SKM-1 treated with dmso at 0.1 percent for 144 hours (cell line): ENCODE measurements around the gene IVD.

ENCODE experiments used
- DNase-seq: peaks from one replicate; lab custom pipeline; 2025; ENCODE audit not compliant: unreplicated experiment; lab: John Stamatoyannopoulos, UW

The IVD gene

DNA sequence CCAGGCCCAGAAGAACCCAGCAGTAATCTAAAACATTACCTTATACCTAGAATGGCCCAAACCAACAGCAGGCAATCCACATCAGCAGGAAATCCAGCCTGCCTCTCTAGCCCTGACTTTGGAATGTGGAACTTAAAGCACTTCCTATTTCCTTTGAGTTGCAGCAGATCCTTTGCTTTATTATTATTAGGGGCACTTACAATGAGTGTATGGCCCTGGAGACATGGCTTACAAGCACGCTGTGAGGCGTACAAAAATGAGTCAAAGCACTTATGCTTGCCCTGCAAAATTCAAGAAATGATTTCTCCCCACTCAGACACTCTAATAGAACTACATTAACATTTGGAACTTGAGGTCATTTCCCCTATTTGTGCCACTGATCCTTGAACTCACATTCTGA is 32.6 kb upstream of the IVD start:
- DNase-seq, result no peak

DNA sequence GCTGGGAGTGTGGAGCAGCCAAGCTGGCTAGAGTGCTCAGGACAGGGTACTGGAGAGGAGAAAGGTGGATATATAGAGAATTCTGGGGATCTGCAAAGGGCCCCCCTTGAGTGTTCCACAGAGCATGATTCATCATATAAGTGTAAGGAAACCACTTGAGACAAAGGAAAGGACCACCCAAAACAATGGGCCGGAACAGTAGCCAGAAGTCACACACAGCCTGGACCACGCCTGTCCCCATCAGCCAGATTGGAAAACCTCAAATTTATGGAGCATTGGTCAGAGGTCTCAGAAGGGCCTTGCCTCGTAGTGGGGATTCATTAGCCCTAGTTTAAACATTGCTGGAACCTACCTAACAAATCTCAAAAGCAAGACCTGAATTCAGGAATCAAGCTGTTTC is 28.0 kb upstream of the IVD start:
- no peak for DNase-seq

DNA sequence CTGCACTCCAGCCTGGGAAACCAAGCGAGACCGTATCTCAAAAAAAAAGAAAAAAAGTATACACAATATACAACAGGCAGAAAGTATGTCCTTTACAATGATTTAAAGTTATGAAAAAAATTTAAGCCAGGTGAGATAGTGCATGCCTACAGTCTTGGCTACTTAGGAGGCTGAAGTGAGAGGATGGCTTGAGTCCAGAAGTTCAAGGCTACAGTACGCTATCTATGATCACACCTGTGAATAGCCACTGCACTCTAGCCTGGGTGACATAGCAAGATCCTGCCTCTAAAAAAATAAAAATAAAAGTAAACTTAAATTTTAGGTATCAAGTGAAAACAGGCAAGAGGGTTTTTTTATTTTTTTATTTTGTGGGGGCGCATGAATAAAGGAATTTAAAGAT is 26.2 kb upstream of the IVD start:
- DNase-seq, result no peak

DNA sequence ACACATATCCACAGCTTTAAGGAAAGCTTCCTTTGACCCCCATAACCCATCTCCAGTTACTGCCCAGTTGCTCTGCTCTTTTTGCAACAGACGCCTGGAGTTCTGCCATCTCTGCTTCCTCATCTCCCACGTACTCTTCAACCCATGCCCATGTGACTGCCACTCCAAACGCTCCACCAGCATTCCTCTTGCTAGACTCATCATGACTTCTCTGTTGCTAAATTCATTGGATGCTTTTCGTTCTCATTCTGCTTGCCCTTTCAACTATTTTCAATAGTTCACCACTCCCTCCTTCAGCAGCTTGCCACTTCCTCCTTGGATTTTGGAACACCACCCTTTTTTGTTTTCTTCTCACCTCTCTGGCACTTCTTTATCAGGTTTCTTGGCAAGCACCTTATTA is 25.7 kb upstream of the IVD start:
- no peak for DNase-seq

DNA sequence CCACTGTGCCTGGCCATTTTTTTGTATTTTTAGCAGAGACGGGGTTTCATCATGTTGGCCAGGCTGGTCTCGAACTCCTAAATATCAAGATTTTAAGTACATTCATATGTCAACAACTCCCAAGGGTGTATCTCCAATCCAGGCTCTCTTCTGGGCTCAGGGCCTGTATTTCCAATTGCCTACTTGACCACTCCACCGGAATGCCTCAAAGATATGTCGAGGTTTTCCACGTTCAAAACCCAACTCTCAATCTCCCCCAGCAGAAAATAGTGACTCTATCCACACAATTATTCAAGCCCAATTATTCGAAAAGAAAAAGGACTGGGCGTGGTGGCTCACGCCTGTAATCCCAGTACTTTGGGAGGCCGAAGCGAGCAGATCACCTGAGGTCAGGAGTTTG is 25.0 kb upstream of the IVD start:
- no peak for DNase-seq

DNA sequence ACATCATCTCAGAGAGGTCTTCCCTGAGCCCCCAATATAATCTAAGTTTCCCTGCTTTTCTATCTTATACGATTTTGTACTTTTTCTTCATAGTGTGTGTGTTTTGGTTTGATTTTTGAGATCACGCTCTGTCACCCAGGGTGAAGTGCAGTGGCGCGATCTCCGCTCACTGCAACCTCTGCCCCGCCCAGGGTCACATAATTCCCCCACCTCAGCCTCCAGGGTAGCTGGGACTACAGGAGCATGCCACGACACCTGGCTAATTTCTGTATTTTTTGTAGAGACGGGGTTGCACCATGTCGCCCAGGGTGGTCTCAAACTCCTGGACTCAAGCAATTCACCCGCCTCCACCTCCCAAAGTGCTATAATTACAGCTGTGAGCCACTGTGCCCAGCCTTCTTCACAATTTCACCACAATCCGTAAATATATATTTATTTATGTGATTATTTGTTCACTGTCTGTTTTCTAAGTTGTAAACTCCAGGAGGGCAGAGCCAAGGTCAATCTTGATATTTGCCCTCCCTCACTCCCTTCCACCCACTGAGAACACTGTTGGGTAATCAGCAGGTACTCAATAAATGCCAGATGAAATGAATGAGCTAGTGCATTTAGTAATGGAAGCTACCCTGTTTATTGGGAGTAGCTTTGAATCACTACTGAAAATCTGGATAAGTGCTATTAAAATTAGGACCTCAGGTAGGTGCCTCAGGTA is 23.6 kb upstream of the IVD start:
- no peak for DNase-seq

DNA sequence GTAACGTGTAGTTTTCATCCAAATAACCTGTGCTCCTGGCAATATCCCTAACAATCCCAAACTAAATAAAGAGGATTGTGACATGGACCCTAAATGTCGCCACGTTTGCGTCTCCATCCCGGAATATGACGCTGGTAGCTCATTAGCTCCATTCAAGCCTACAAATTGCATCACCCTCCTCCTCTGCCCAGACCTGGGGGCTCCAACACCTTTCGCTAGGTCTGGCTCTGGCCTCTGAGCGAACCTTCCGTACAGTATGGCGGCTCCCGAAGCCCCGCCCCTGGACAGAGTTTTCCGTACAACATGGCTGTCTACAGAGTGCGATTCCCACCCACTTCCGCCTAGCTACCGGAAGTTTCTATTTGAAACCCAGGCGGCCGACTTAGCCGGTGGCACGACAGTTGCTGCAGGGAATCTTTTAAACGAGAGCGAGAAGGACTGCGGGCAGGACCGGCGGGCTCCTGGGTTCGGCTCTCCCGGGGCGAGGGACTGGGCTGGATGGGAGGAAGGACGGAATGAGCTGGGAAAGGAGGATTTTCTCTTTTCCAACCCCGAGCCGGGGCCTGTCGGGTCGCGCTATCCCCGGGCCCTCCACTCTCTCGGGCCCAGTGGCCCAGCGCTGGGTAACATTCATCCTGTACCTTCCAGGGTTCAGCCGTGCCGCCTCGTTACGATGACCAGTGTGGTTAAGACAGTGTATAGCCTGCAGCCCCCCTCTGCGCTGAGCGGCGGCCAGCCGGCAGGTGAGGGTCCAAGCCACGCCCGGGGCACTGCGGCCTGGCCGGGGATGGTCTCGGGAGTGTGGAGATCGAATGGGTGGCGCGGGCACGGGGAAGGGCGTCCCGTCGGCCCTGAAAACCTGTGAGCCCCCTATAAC is 22.8 kb upstream of the IVD start, which contains the start of gene KNSTRN:
KNSTRN (plus strand) TSS at position 142 of the 877 bp plus-strand sequence; CDS start at position 257, 115 bp downstream.
- DNase-seq, result peak; percentile 93

DNA sequence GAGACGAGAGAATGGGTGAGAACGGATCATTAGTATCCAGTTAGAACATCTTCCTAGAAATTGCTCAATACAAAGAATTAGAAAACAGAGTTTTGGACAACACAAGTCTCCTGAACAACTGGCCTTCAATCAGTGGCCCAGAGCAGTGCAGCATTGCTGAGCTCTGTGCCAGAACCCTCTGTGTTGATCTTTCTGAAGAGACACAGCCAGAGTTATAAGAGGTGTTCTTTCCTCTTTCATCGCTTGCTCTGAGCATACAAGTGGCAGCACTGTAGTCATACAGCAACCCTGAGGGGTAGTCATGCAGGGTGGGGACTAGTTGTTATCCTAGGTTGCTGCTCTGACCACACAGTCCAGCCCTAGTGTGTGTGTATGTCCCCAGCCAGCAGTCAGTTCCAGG is 19.1 kb upstream of the IVD start:
- no peak for DNase-seq

DNA sequence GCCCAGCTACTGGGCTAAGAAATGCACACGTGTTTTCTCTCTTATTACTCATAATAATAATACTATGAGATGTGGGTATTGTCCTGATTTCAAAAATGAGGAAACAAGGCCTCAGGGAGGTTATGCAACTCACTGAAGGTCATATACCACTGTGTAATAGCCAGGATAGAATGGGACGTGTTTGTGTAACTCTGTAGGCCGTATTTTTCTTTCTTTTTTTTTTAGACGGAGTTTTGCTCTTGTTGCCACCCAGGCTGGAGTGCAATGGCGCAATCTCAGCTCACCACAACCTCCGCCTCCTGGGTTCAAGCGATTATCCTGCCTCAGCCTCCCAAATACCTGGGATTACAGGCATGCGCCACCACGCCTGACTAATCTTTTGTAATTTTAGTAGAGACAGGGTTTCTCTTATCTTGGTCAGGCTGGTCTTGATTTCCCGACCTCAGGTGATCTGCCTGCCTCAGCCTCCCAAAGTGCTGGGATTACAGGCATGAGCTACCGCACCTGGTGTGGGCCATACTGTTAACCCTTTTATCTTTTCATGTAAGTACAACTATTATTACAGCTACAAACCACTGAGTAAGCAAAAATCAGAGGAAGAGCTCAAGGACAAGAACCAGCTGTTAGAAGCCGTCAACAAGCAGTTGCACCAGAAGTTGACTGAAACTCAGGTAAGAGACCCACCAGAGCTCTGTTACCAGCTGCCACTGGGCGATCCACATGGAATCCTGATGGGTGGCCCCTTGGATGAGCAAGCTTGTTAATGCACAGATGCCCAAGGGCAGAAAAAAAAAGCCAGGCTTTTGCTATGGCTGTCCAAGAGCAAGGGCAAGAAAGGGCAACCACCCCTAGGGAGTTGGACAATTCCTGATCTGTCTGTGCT is 16.4 kb upstream of the IVD start:
- peak; percentile 93 for DNase-seq

DNA sequence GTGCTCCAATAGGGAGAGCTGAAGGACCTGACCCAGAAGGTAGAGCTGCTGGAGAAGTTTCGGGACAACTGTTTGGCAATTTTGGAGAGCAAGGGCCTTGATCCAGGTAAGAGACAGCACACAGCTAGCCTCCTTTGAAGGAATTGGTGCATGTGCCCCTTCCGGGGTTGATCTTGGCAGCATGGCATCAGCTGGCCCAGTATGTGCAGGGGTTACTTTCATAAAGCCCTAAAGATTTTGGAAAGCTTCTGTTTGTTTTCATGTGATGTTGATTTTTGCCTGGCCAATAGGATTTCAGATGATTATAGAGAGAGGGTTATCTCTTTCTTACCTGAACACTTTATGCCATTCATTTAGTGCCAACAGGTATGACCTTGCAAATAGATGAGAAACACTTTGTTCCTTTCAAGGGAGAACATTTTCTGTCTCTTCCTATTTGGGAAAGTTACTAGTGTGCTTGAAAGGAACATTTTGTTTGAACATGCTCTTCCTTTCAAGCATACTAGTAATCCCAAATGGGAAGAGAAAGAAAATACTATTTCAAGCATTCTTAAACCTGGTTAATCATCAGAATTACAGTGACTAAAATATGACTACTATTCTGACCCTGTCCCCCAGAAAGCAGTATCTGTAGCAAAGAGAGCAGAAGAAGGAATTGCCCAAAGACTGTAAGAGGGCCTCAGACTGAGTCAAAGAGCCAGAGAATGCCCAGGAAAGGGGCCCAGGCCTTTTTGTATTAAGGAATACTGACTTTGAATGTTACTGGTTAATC is 15.6 kb upstream of the IVD start:
- DNase-seq, result no peak

DNA sequence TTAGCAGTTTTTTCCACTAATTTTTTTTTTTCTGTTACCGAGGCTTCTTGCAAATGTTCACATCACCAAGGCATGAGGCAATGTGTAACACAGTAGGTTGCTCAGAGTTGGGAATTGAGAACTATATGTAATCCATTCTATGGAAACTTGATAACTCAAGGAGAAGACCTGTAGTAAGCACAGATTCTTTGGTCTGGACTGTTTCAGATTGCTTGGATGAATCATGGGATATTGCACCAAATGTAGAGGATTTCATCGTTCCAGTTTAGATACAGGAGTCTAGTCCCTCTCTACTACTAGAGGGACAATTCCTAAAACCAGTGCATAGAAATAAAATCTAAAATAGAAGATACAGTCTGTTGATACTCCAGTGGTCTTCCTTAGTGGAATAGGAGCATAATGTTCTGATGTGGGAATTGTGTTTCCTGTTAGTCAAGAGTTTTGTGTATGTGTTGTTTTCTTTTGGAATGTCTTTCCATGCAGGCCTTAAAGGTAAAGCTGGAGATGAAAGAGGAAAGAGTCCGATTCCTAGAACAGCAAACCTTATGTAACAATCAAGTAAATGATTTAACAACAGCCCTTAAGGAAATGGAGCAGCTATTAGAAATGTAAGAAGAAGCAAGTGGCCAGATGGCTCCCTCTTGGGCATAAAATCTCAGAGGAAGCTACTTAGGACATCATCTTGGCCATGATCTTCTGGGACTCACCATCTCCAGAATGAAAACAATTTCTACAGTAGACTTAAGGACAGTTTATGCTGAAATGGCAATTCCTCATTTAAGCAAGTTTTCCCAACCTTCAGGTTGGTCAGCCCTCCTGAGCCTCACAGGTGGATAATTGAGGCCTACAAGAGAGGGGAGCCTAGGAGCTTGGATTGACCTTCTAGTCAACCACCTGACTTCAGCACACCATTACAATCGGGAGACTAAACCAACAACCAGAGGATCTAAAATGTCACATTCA is 12.3 kb upstream of the IVD start:
- no peak for DNase-seq

DNA sequence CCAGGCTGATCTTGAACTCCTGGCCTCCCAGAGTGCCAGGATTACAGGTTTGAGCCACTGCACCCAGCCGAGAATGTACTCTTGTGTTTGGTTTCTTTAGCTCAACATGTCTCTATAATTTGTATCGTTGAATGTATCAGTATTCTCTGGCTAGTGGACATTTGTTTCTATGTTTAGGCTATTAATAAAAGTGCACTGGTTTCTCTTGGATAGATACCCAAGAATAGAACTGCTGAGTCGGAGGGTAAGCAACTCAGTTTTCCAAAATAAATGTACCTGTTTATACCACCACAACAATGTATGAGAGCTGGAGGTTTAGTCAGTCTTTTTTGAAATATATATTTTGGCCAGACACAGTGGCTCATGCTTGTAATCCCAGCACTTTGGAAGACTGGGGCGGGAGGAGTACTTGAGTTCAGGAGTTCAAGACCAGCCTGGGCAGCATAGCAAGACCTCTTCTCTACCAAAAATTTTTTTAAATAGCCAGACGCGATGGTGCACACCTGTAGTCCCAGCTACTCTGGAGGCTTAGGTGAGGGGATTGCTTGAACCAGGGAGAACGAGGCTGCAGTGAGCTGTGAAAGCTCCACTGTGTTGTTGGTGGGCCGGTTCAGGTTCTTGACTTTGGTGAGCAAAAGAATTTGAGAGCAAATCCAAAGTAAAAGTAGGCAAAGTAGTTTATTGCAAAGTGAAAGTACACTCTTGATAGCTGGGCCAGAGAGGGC is 7.7 kb upstream of the IVD start:
- DNase-seq, result no peak

DNA sequence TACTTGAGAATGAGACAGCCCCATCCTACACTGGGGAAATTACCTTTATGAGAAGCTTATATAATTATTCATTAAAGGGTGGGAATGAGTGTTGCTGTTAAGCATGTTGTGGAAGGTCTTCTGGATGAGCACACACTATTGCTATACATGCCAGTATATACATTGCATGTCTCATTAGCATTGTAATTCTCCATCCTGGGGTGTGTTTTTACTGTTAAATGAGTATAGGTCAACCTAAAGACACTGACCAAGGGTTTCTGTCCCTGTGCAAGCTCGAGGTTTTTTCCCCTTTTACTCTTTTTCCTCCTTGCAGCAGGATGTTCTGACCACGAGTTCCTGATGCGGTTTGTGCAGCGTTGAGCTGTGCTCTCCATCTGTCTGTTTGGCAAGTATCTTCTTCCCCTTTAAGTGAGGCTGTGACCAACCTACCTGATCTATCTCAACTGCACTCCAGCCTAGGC is 7.2 kb upstream of the IVD start:
- DNase-seq, result peak; percentile 94

DNA sequence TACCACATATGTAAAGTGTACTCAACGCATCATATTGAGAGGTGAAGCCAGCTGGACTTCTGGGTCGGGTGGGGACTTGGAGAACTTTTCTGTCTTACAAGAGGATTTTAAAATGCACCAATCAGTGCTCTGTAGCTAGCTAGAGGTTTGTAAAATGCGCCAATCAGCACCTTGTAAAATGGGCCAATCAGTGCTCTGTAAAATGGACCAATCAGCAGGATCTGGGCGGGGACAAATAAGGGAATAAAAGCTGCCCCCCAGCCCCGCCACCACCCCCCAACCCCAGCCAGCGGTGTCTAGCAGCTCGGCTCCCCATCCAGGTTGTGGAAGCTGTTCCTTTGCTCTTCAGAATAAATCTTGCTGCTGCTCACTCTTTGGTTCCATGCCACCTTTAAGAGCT is 6.2 kb upstream of the IVD start:
- no peak for DNase-seq

DNA sequence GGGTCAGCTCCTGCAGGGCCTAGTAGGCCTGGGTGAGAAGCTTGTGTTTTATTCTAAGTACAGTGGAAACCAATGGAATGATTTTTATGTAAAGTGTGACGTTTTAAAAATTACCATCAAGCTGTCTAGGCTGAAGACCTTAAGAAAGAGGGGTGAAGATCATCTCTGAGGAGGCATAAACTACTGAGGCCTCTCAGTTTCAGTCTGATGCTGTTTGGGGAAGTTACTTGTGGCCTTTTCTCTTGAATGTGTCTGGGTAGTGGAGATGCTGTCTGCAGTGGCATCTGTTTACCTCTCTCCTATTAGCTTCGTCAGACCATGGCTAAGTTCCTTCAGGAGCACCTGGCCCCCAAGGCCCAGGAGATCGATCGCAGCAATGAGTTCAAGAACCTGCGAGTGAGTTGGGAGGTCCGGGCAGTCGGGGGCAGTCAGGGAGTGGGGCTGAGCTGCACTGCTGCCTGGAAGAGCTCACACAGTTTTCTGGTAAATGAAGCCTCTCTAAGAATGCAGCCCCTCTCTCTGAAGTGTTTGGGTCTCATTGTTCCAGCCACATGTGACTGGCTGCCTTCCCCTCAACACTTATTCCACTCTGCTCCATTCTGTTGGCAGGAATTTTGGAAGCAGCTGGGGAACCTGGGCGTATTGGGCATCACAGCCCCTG is 1.9 kb downstream of the IVD start:
- no peak for DNase-seq

DNA sequence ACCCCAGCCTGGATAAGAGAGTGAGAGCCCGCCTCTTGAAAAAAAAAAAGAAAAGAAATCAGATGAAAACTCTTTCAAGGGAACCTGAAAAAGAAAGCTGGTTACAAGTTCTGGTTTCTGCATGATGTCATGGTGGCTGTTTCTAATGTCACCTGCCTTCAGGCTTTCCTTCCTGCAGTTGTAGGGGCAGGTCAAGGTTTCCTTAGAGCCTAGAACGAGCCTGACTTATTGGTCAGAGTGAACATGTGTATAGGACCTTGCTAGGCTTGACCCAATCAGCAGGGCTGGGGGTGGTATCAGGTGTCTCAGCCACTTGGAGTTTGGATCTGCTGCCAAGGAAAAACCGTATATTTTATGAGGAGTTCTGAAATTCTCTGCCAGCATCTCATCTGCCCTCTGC is 3.8 kb downstream of the IVD start:
- DNase-seq, result no peak

DNA sequence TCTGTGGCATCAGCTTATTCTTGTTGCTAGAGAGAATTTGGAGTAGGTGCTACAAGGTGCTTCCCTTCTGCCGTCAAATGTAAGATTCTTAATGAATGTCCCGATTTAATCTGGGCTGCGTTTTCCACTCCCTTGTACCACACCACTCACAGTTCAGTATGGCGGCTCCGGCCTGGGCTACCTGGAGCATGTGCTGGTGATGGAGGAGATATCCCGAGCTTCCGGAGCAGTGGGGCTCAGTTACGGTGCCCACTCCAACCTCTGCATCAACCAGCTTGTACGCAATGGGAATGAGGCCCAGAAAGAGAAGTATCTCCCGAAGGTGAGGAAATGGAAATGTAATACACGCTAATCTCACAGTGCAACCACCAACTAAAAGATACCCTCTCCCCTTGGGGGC is 4.9 kb downstream of the IVD start:
- DNase-seq, result no peak

DNA sequence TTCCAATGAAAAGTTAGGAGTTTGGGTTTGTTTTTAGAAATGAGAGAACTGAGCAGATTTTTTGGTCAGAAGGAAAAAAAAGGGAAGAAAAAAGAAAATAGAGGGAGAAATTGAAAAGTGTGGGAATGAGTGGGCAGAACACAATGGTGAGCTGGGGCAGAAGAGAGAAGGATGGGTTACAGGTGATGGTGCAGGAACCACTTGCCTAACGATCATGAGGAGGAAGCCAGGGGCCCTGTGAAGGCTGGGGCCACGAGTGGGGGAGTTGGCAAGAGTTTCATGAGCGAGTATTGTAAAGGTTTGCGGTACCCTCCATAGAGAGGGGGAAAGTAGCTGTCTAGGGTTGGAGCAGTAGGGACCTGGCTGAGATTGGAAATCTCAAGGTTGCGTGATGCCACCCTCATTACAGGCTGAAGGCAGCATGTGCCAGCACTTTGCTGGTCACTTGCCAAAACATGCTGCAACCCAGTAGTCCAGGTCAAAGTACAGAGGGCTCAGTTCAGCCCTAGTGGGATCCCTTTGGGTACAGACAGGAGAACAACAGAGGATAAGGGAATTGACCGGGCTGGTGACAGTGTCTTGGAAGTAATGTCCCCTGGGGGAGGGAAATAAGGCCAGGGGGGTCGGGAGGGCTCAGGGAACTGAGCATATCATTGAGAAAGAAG is 6.6 kb downstream of the IVD start:
- no peak for DNase-seq
